Measurements from ENCODE around the gene MYBPC1. TPM values are rescaled to one million over a fixed set of nuclear protein-coding genes. Genes with fewer than 3 reads are reported as not detected.

Gene MYBPC1
- total and polyA plus RNA-seq, 2 of the 4 experiments (the other 2 are of a cell fraction) = not detected

DNA sequence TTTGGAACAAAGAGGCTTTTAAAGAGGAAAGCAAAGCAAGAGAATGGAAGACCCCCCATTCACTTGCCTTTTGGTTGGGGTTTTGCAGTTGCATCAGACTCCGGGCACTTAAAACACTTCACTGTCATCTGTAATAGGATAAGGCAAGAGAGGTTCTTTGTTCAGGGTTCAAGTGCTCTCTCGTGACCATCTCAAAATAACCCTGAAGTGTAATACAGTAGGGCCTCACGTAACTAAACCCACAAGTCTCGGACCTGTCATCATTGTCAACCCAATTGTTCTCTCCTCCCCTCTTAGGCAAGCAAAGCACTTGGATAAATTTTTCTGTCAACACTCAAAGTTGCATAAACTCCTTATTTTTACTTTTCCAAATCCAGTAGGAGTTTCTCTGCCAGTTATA, 26.9 kb upstream of the MYBPC1 start:
- H3K9me3 ChIP-seq (ENCODE audit: control insufficient read depth, insufficient read depth, low read length) = no peaks in the 10 kb centered on the region
- H3K23ac ChIP-seq (ENCODE audit: low read depth, low read length) = no peak overlapping the region
- no peak for DNase-seq
- dilution Hi-C loops (cut with HindIII; ENCODE audit: low sequenced_read_pairs, unreplicated experiment) = no loop called here
- BruUV-seq (replicated peaks) = no TSS peak
- no peaks in the 10 kb centered on the region for H3K9me1 ChIP-seq (ENCODE audit: insufficient read depth, low read length)
- no peak overlapping the region for H4K8ac ChIP-seq (ENCODE audit: low read depth in 2 of 2, low read length in 2 of 2)
- intact Hi-C loops (cut with micrococcal nuclease) = loop anchor here (10.0 kb wide), 1 partner anchor 267 kb away; the partner anchor contains the start of gene GNPTAB
- POLR2A ChIA-PET (ENCODE audit: unreplicated experiment) = no interaction called here
- in situ Hi-C loops (cut with MboI; ENCODE audit: low sequenced_read_pairs) = no loop called here
- no peak overlapping the region for H3K18ac ChIP-seq (ENCODE audit: low read depth, low read length)
- ATAC-seq (ENCODE audit: low read depth) = no peak
- no peak overlapping the region for H2AFZ ChIP-seq (replicated peaks; ENCODE audit: low read length, poor library complexity)
- no CpG with 5 or more reads among the region's 4 CpGs for WGBS, 2 experiments (ENCODE audit: extremely low coverage in 2 of 2, insufficient read length in 1 of 2)
- H4K91ac ChIP-seq (ENCODE audit: insufficient read depth, low read depth, low read length) = no peak overlapping the region
- H3K4ac ChIP-seq (ENCODE audit: low read depth, low read length) = no peak overlapping the region
- H3K4me3 ChIP-seq (ENCODE audit: insufficient read depth, low read depth, low read length) = no peak overlapping the region
- H2BK5ac ChIP-seq (ENCODE audit: low read depth, low read length, poor library complexity, severe bottlenecking) = no peak overlapping the region
- no peak overlapping the region for H3K14ac ChIP-seq (replicated peaks; ENCODE audit: low read depth, low read length)
- H4K5ac ChIP-seq (ENCODE audit: low read depth, low read length) = no peak overlapping the region
- no peak overlapping the region for H2BK120ac ChIP-seq (ENCODE audit: low read depth, low read length)
- no peaks in the 10 kb centered on the region for H4K20me1 ChIP-seq (ENCODE audit: insufficient read depth, low read length)
- no peak overlapping the region for H2BK20ac ChIP-seq (ENCODE audit: low read depth, low read length)
- no peaks in the 10 kb centered on the region for H3K36me3 ChIP-seq (ENCODE audit: control insufficient read depth, insufficient read depth, low read length)
- H3K4me1 ChIP-seq (ENCODE audit: control insufficient read depth, insufficient read depth, low read length) = no peaks in the 10 kb centered on the region
- CTCF ChIA-PET = no interaction called here
- H3K9ac ChIP-seq (ENCODE audit: low read depth, low read length) = no peak overlapping the region
- TF ChIP-seq POLR2A (IDR thresholded peaks at IDR 0.05; ENCODE audit: low read depth, low read length) = no peak
- no peak for TF ChIP-seq MAZ (IDR thresholded peaks at IDR 0.05; ENCODE audit: borderline replicate concordance, low read depth, low read length)
- no peak for TF ChIP-seq CHD1 (IDR thresholded peaks at IDR 0.05; ENCODE audit: low read depth, low read length)
- TF ChIP-seq RFX5 (IDR thresholded peaks at IDR 0.05; ENCODE audit: low read depth, low read length) = no peak
- TF ChIP-seq, protein P1, sequence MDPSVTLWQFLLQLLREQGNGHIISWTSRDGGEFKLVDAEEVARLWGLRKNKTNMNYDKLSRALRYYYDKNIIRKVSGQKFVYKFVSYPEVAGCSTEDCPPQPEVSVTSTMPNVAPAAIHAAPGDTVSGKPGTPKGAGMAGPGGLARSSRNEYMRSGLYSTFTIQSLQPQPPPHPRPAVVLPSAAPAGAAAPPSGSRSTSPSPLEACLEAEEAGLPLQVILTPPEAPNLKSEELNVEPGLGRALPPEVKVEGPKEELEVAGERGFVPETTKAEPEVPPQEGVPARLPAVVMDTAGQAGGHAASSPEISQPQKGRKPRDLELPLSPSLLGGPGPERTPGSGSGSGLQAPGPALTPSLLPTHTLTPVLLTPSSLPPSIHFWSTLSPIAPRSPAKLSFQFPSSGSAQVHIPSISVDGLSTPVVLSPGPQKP (IDR thresholded peaks at IDR 0.05; ENCODE audit: borderline replicate concordance, low read depth, low read length) = no peak
- TF ChIP-seq RAD21 (IDR thresholded peaks at IDR 0.05; ENCODE audit: low read length) = no peak
- TF ChIP-seq CEBPB (IDR thresholded peaks at IDR 0.05; ENCODE audit: low read depth, low read length) = no peak
- TF ChIP-seq MAFK (IDR thresholded peaks at IDR 0.05; ENCODE audit: low read depth, low read length) = no peak
- no peak for TF ChIP-seq RCOR1 (IDR thresholded peaks at IDR 0.05; ENCODE audit: insufficient replicate concordance, low read length)
- TF ChIP-seq BHLHE40 (IDR thresholded peaks at IDR 0.05; ENCODE audit: low read depth, low read length) = no peak
- no peak for TF ChIP-seq FOS (IDR thresholded peaks at IDR 0.05; ENCODE audit: low read depth, low read length)
- TF ChIP-seq, protein P2, sequence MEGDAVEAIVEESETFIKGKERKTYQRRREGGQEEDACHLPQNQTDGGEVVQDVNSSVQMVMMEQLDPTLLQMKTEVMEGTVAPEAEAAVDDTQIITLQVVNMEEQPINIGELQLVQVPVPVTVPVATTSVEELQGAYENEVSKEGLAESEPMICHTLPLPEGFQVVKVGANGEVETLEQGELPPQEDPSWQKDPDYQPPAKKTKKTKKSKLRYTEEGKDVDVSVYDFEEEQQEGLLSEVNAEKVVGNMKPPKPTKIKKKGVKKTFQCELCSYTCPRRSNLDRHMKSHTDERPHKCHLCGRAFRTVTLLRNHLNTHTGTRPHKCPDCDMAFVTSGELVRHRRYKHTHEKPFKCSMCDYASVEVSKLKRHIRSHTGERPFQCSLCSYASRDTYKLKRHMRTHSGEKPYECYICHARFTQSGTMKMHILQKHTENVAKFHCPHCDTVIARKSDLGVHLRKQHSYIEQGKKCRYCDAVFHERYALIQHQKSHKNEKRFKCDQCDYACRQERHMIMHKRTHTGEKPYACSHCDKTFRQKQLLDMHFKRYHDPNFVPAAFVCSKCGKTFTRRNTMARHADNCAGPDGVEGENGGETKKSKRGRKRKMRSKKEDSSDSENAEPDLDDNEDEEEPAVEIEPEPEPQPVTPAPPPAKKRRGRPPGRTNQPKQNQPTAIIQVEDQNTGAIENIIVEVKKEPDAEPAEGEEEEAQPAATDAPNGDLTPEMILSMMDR (conservative IDR thresholded peaks at IDR 0.05; ENCODE audit: low read depth, low read length) = no peak
- TF ChIP-seq, protein P3, sequence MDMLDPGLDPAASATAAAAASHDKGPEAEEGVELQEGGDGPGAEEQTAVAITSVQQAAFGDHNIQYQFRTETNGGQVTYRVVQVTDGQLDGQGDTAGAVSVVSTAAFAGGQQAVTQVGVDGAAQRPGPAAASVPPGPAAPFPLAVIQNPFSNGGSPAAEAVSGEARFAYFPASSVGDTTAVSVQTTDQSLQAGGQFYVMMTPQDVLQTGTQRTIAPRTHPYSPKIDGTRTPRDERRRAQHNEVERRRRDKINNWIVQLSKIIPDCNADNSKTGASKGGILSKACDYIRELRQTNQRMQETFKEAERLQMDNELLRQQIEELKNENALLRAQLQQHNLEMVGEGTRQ (IDR thresholded peaks at IDR 0.05; ENCODE audit: low read depth, low read length) = no peak
- TF ChIP-seq SMC3 (IDR thresholded peaks at IDR 0.05; ENCODE audit: low read depth, low read length) = no peak
- TF ChIP-seq MXI1 (IDR thresholded peaks at IDR 0.05; ENCODE audit: borderline replicate concordance, low read depth, low read length) = no peak
- no peak overlapping the region for H3K27ac ChIP-seq (ENCODE audit: insufficient read depth, low read length)
- H2BK15ac ChIP-seq (ENCODE audit: low read depth, low read length) = no peak overlapping the region
- no peaks in the 10 kb centered on the region for H3K79me1 ChIP-seq (ENCODE audit: low read depth in 1 of 2, low read length in 2 of 2)
- no peak overlapping the region for H3K56ac ChIP-seq (ENCODE audit: extremely low read depth, insufficient read depth, low read length)
- no peak overlapping the region for H2AK5ac ChIP-seq (ENCODE audit: low read depth, low read length)
- no peak overlapping the region for H2AK9ac ChIP-seq (replicated peaks; ENCODE audit: low read depth, low read length, poor library complexity)
- H3K4me2 ChIP-seq (ENCODE audit: low read depth, low read length) = no peak overlapping the region
- no peaks in the 10 kb centered on the region; the same call in 1 of the 2 replicates for H3K27me3 ChIP-seq (ENCODE audit: control insufficient read depth, insufficient read depth, low read length)

Data from IMR-90 (cell line).